Muscle layer of colon (tissue), 2 donors: ENCODE results near the gene PRR15L.
"Not testable (repeated sequence)": the region's sequence is repeated elsewhere in the genome, so short reads cannot be mapped to it uniquely, and the experiment has no call there.

ENCODE experiments used
- H3K27ac ChIP-seq: one replicate; pipeline ENCODE4 v1.7.0; 2013; ENCODE audit warnings: low read depth, mild to moderate bottlenecking, low read length, moderate library complexity
- H3K27me3 ChIP-seq, 2 donors: one replicate each; pipeline ENCODE4 v1.7.0; 2013; ENCODE audit warnings: low read length in 2 of 2, mild to moderate bottlenecking in 2 of 2; ENCODE audit not compliant: insufficient read depth in 2 of 2, control insufficient read depth in 1 of 2
- H3K36me3 ChIP-seq: one replicate; pipeline ENCODE4 v1.7.0; 2013; ENCODE audit warnings: mild to moderate bottlenecking, low read length; ENCODE audit not compliant: insufficient read depth
- H3K4me1 ChIP-seq: one replicate; pipeline ENCODE4 v1.7.0; 2013; ENCODE audit warnings: mild to moderate bottlenecking, low read length; ENCODE audit not compliant: insufficient read depth
- H3K4me3 ChIP-seq, 2 donors: one replicate each; pipeline ENCODE4 v1.7.0; 2013; ENCODE audit warnings: low read length in 2 of 2, low read depth in 1 of 2, mild to moderate bottlenecking in 1 of 2, moderate library complexity in 1 of 2
- H3K9ac ChIP-seq: one replicate; pipeline ENCODE4 v1.7.0; 2013; ENCODE audit warnings: low read length
- H3K9me3 ChIP-seq: one replicate; pipeline ENCODE4 v1.7.0; 2013; ENCODE audit warnings: mild to moderate bottlenecking, low read length
- donor health status: abdominal sarcoma.
- donor health status: Adenocarcinoma of cecum.

PRR15L gene, protein sequence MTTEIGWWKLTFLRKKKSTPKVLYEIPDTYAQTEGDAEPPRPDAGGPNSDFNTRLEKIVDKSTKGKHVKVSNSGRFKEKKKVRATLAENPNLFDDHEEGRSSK

DNA sequence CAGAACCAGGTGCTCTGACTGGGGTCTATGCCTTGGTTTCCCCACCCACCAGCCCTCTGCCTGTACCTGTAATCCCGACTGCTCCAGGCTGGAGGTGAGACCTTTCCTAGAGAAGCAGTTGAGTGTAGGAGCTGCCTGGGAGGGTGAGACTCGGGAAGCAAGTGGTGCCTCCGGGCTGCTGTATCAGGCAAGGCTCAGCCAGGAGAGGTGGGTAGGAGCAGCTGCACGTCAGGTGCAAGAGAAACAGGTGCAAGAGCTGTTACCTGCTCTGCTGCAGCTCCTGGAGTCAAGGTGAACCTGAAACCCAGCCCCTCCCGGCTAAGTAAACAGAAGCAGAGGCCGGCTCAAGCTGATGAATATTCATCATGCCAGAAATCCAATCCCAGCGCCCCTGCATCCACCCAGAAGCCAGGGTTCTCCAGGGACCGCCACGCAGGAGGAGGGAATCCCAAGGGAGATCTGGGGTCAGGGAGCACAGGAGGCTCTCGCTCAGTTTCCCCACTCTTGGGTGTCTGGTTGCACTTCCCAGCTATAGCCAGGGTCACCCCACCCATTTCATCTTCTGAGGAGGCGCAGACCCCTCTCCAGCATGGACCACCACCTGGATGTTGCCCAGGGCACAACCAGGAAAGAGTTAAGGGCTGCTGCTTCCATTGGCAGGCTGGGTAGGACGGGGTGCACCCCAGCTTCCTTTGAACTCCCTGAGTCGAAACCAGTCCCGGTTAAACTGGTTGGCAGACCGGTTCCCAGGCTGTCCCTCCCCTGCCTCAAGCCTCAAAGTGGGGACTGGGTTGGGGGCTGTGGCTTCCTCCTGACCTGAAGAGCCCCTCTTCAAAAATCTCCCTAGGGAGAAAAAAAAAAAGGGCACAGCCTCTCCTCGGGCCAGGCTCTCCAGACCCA is at the start of gene PRR15L:
Gene PRR15L, minus strand, starts transcription at position 293 of the 900 bp plus-strand sequence. CDS start 4,649 bp downstream, outside the sequence.
- Histone ChIP-seq H3K36me3 (no peaks in the 10 kb centered on the region), H3K9ac (no peak within 1 kb of the TSS), H3K27me3 (no peaks in the 10 kb centered on the region), H3K4me3 (no peak within 1 kb of the TSS), H3K27ac (no peak within 1 kb of the TSS), H3K4me1 (no peaks in the 10 kb centered on the region), H3K9me3 (no peaks in the 10 kb centered on the region)

DNA sequence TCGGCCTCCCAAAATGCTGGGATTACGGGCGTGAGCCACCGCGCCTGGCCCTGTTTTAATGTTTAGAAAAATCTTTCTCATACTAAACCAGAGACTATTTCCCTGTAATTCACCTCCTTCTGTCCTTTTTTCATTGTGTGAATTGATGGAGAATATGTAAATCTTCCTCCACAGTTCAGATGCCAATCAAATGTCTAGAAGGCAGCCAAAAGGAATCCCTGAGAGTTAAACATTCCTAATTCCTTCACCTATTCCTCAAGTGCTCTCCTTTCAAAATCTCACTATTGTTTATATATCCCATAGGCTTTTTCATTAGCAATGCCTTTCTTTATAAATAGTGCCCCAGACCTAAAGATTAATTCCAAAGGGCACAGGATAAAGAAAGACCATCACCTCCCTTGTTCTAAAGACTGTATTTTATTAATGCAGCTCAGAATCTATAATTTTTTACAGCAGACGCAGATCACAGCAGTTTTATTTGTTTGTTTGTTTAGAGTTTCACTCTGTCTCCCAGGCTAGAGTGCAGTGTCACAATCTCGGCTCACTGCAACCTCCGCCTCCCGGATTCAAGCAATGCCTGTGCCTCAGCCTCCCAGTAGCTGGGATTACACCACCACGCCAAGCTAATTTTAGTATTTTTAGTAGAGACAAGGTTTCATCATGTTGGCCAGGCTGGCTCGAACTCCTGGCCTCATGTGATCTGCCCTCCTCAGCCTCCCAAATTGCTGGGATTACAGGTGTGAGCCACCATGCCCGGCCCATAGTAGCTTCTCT is 49.4 kb upstream of the PRR15L start:
- peaks cover 19% of the 10 kb centered on the region for H3K4me1 ChIP-seq
- H3K27ac ChIP-seq = no peak overlapping the region
- H3K4me3 ChIP-seq = no peak overlapping the region
- no peaks in the 10 kb centered on the region for H3K9me3 ChIP-seq
- no peaks in the 10 kb centered on the region for H3K36me3 ChIP-seq
- peaks cover 9 to 11% of the 10 kb centered on the region in 2 donors for H3K27me3 ChIP-seq
- H3K9ac ChIP-seq = no peak overlapping the region

GRCh38 chr17:48004983-48005382 is 47.3 kb upstream of the PRR15L start:
- no peaks in the 10 kb centered on the region for H3K9me3 ChIP-seq
- no peak overlapping the region for H3K27ac ChIP-seq
- H3K4me1 ChIP-seq = peaks cover 12% of the 10 kb centered on the region
- H3K27me3 ChIP-seq = no peaks in the 10 kb centered on the region
- H3K36me3 ChIP-seq = no peaks in the 10 kb centered on the region
- no peak overlapping the region for H3K4me3 ChIP-seq
- no peak overlapping the region for H3K9ac ChIP-seq

GRCh38 chr17:48003417-48004151 is 45.9 kb upstream of the PRR15L start:
- Histone ChIP-seq H3K27me3 (no peaks in the 10 kb centered on the region), H3K27ac (no peak overlapping the region), H3K4me3 (no peak overlapping the region), H3K36me3 (no peaks in the 10 kb centered on the region), H3K9me3 (no peaks in the 10 kb centered on the region), H3K9ac (no peak overlapping the region), H3K4me1 (peaks cover 12% of the 10 kb centered on the region)

DNA sequence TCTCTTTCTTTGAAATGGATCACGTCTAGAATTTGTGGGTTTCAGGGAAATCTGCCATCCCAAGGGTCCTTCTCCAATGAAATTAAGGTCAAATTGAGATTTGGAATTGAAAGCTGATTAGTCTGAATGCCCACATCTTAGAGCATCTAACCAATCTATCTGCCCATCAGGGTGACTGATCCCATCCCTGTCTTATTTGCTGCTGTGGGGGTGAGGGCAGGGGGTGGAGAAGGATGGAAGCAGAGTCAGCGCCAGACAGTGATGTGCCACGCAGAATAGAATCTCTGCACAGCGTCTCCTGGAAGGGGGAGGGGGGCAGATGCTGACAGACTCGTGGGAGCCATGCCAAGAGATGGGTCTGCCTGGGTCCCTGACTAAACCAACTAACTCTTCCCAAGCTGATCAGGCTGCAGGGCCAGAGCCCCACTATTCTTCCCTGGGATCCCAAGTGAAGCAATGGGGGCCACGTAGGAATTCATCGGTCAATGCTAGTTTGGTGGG is 45.3 kb upstream of the PRR15L start:
- Histone ChIP-seq H3K27ac (no peak overlapping the region), H3K9me3 (no peaks in the 10 kb centered on the region), H3K27me3 (no peaks in the 10 kb centered on the region), H3K9ac (no peak overlapping the region), H3K36me3 (no peaks in the 10 kb centered on the region), H3K4me3 (no peak overlapping the region), H3K4me1 (peaks cover 12% of the 10 kb centered on the region)

GRCh38 chr17:48002266-48002915 is 44.7 kb upstream of the PRR15L start:
- Histone ChIP-seq H3K27me3 (no peaks in the 10 kb centered on the region), H3K9ac (no peak overlapping the region), H3K9me3 (no peaks in the 10 kb centered on the region), H3K4me3 (no peak overlapping the region), H3K4me1 (peaks cover 12% of the 10 kb centered on the region), H3K36me3 (no peaks in the 10 kb centered on the region), H3K27ac (no peak overlapping the region)

DNA sequence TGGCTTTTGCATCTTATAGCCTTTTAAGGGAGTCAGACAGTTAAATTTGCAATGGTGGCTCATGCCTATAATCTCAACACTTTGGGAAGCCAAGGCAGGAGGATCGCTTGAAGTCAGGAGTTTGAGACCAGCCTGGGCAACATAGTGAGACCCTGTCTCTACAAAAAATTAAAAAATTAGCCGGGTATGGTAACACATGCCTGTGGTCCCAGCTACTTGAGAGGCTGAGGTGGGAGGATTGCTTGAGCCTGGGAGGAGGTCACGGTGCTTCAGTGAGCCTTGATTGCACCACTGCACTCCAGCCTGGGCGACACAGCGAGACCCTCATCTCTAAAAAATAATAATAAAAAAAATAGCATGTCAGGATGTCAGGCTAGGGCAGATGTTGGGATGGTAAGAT is 44.0 kb upstream of the PRR15L start:
- H3K4me1 ChIP-seq = peaks cover 12% of the 10 kb centered on the region
- not testable (repeated sequence) for H3K27ac ChIP-seq, H3K27me3 ChIP-seq, H3K36me3 ChIP-seq, H3K4me3 ChIP-seq, H3K9me3 ChIP-seq, H3K9ac ChIP-seq

- H3K27me3 ChIP-seq = no peaks in the 10 kb centered on the region
- no peak overlapping the region for H3K27ac ChIP-seq
- no peaks in the 10 kb centered on the region for H3K9me3 ChIP-seq
- no peak overlapping the region for H3K4me3 ChIP-seq
- H3K4me1 ChIP-seq = peaks cover 12% of the 10 kb centered on the region
- no peak overlapping the region for H3K9ac ChIP-seq
- H3K36me3 ChIP-seq = no peaks in the 10 kb centered on the region
Observed at GRCh38 chr17:48001197-48001596, 43.5 kb upstream of the PRR15L start.

- Histone ChIP-seq H3K9ac (no peak overlapping the region), H3K9me3 (no peaks in the 10 kb centered on the region), H3K4me1 (peaks cover 12% of the 10 kb centered on the region), H3K27me3 (no peaks in the 10 kb centered on the region), H3K27ac (no peak overlapping the region), H3K4me3 (no peak overlapping the region), H3K36me3 (no peaks in the 10 kb centered on the region)
Observed at GRCh38 chr17:47999582-47999981, 41.9 kb upstream of the PRR15L start.

DNA sequence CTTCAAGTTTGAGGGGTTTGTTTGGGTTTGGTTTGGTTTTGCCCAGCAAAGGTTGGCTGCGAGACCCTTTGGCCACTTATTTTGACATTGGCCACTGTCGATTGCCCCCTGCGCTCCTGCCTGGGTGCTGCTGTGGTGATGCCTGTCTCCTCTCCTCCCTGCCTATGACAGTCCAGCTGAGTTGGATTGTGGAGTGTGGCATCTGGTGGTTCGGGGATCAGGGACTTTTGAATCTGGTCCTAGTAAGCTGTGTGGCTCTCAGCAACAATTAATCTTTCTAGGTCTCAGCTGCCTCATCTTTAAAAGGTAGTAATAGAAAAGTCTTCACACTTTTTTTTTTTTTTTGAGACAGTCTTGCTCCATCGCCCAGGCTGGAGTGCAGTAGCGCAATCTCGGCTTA is 40.4 kb upstream of the PRR15L start:
- no peaks in the 10 kb centered on the region for H3K9me3 ChIP-seq
- no peak overlapping the region for H3K4me3 ChIP-seq
- no peak overlapping the region for H3K27ac ChIP-seq
- no peaks in the 10 kb centered on the region for H3K27me3 ChIP-seq
- H3K36me3 ChIP-seq = no peaks in the 10 kb centered on the region
- H3K9ac ChIP-seq = no peak overlapping the region
- peaks cover 9% of the 10 kb centered on the region for H3K4me1 ChIP-seq
